HEK293 (cell line): ENCODE data around the gene HTR3B.
A peak's percentile ranks its signal among the peaks of the same experiment; 100 is the strongest.
"Not testable (repeated sequence)": the region's sequence is repeated elsewhere in the genome, so short reads cannot be mapped to it uniquely, and the experiment has no call there.

Experiments
- CTCF ChIA-PET: fragments of 350-600 bp; formaldehyde crosslinking; extraction: SDS; loops from one replicate; lab custom pipeline; 2021; ENCODE audit warnings: antibody characterized with exemption; lab: Yijun Ruan, JAX
- POLR2A ChIA-PET: fragments of 300-600 bp; formaldehyde crosslinking; extraction: SDS; loops from one replicate; lab custom pipeline; 2020; ENCODE audit warnings: antibody characterized with exemption, inconsistent platforms; lab: Yijun Ruan, JAX
- H3K27ac ChIP-seq: fragments of 200-500 bp; sonication (Bioruptor generic); 2 replicates; pipeline ENCODE4 v1.5.1; 2014; ENCODE audit warnings: low read depth, low read length, control low read depth, inconsistent platforms; ENCODE audit errors: extremely low read depth
- H3K36me3 ChIP-seq, 2 experiments: fragments of 200-500 bp in 1 of 2; sonication (Bioruptor generic) in 1 of 2; 1 replicate in 1 of 2; 2 replicates in 1 of 2; pipeline ENCODE4 v1.5.1; 2014 to 2017; ENCODE audit warnings: inconsistent platforms in 2 of 2, low read length in 2 of 2; ENCODE audit not compliant: control insufficient read depth in 2 of 2, insufficient read depth in 1 of 2
- H3K4me1 ChIP-seq: fragments of 200-500 bp; sonication (Bioruptor generic); 2 replicates; pipeline ENCODE4 v1.5.1; 2014; ENCODE audit warnings: mild to moderate bottlenecking, low read length, inconsistent platforms; ENCODE audit not compliant: control insufficient read depth, insufficient read depth
- H3K4me3 ChIP-seq: 2 replicates; pipeline ENCODE4 v1.5.1; 2011; ENCODE audit warnings: low read depth, mild to moderate bottlenecking, control low read depth, low read length, moderate library complexity
- H3K9me3 ChIP-seq: fragments of 200-500 bp; sonication (Bioruptor generic); 2 replicates; pipeline ENCODE4 v1.5.1; 2014; ENCODE audit warnings: low read depth, low read length, inconsistent platforms; ENCODE audit not compliant: control insufficient read depth, insufficient read depth
- ZBTB8A ChIP-seq: fragments of 450-650 bp; formaldehyde crosslinking; IDR thresholded peaks from 2 replicates; pipeline ENCODE4 v1.5.1; 2016; ENCODE audit warnings: missing biosample characterization, missing genetic modification characterization
- ZNF140 ChIP-seq: fragments of 450-650 bp; formaldehyde crosslinking; IDR thresholded peaks from 2 replicates; pipeline ENCODE4 v1.5.1; 2016; ENCODE audit warnings: missing biosample characterization, missing genetic modification characterization
- ZNF19 ChIP-seq: fragments of 450-650 bp; formaldehyde crosslinking; IDR thresholded peaks from 2 replicates; pipeline ENCODE4; 2016; ENCODE audit warnings: missing biosample characterization, missing genetic modification characterization, low read depth
- ZNF394 ChIP-seq: fragments of 450-650 bp; formaldehyde crosslinking; IDR thresholded peaks from 2 replicates; pipeline ENCODE4 v1.5.1; 2016; ENCODE audit warnings: missing biosample characterization, missing genetic modification characterization, mild to moderate bottlenecking, moderate library complexity, borderline replicate concordance
- ZNF426 ChIP-seq: fragments of 450-650 bp; formaldehyde crosslinking; IDR thresholded peaks from 2 replicates; pipeline ENCODE4 v1.5.1; 2017; ENCODE audit warnings: missing biosample characterization, missing genetic modification characterization, mild to moderate bottlenecking, inconsistent platforms, moderate library complexity
- ZNF433 ChIP-seq: fragments of 450-650 bp; formaldehyde crosslinking; IDR thresholded peaks from 2 replicates; pipeline ENCODE4 v1.5.1; 2016; ENCODE audit warnings: missing biosample characterization, missing genetic modification characterization, low read depth
- ZNF510 ChIP-seq: fragments of 450-650 bp; formaldehyde crosslinking; IDR thresholded peaks from 2 replicates; pipeline ENCODE4 v1.5.1; 2018; ENCODE audit warnings: mild to moderate bottlenecking, missing genetic modification characterization, missing biosample characterization; ENCODE audit not compliant: insufficient replicate concordance
- ZNF555 ChIP-seq: fragments of 450-650 bp; formaldehyde crosslinking; conservative IDR thresholded peaks from 2 replicates; pipeline ENCODE4 v1.5.1; 2017; ENCODE audit warnings: missing biosample characterization, mild to moderate bottlenecking, missing genetic modification characterization, inconsistent platforms
- ZNF558 ChIP-seq: fragments of 450-650 bp; formaldehyde crosslinking; IDR thresholded peaks from 2 replicates; pipeline ENCODE4 v1.5.1; 2016; ENCODE audit warnings: missing biosample characterization, missing genetic modification characterization
- ZNF623 ChIP-seq: fragments of 450-650 bp; formaldehyde crosslinking; IDR thresholded peaks from 2 replicates; pipeline ENCODE4 v1.5.1; 2016; ENCODE audit warnings: missing biosample characterization, missing genetic modification characterization
- TF ChIP-seq, protein P1 (sequence below): fragments of 450-650 bp; formaldehyde crosslinking; conservative IDR thresholded peaks from 2 replicates; pipeline ENCODE4 v1.5.1; 2016; ENCODE audit warnings: low read depth, missing biosample characterization, missing genetic modification characterization
- TF ChIP-seq, protein P2 (sequence below): fragments of 450-650 bp; formaldehyde crosslinking; conservative IDR thresholded peaks from 2 replicates; pipeline ENCODE4 v1.5.1; 2016; ENCODE audit warnings: low read depth, missing biosample characterization, missing genetic modification characterization
- TF ChIP-seq, protein P3 (sequence below): fragments of 450-650 bp; formaldehyde crosslinking; IDR thresholded peaks from 2 replicates; pipeline ENCODE4 v1.5.1; 2016; ENCODE audit warnings: missing biosample characterization, missing genetic modification characterization

The HTR3B gene

DNA sequence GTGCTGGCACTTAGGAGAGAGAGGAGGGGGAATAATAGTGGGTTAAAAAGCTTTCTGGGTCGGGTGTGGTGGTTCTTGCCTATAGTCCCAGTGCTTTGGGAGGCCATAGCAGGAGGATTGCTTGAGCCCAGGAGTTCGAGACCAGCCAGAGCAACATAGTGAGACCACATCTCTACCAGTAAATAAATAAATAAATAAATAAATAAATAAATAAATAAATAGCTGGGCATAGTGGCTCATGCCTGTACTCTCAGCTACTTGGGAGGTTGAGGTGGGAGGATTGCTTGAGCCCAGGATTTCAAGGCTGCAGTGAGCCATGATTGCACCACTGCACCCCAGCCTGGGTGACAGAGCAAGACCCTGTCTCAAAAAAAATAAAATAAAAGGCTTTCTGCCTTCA lies 41.6 kb downstream of the HTR3B start:
- H3K27ac ChIP-seq, H3K4me1 ChIP-seq, POLR2A ChIA-PET, H3K9me3 ChIP-seq, H3K36me3 ChIP-seq, H3K4me3 ChIP-seq: not testable (repeated sequence)
- TF ChIP-seq, protein P1, sequence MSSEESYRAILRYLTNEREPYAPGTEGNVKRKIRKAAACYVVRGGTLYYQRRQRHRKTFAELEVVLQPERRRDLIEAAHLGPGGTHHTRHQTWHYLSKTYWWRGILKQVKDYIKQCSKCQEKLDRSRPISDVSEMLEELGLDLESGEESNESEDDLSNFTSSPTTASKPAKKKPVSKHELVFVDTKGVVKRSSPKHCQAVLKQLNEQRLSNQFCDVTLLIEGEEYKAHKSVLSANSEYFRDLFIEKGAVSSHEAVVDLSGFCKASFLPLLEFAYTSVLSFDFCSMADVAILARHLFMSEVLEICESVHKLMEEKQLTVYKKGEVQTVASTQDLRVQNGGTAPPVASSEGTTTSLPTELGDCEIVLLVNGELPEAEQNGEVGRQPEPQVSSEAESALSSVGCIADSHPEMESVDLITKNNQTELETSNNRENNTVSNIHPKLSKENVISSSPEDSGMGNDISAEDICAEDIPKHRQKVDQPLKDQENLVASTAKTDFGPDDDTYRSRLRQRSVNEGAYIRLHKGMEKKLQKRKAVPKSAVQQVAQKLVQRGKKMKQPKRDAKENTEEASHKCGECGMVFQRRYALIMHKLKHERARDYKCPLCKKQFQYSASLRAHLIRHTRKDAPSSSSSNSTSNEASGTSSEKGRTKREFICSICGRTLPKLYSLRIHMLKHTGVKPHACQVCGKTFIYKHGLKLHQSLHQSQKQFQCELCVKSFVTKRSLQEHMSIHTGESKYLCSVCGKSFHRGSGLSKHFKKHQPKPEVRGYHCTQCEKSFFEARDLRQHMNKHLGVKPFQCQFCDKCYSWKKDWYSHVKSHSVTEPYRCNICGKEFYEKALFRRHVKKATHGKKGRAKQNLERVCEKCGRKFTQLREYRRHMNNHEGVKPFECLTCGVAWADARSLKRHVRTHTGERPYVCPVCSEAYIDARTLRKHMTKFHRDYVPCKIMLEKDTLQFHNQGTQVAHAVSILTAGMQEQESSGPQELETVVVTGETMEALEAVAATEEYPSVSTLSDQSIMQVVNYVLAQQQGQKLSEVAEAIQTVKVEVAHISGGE, result peak; percentile 49; the same call in 1 of the 2 replicates
- peak; percentile 81; the same call in 1 of the 2 replicates for TF ChIP-seq ZNF394 (tag by site-specific recombination)
- 0 out of 2 replicates have a peak, but pooled peaks have one; percentile 36 for TF ChIP-seq ZNF558 (tag by site-specific recombination)
- peak; percentile 46 for TF ChIP-seq ZNF555 (tag by site-specific recombination)
- TF ChIP-seq, protein P2, sequence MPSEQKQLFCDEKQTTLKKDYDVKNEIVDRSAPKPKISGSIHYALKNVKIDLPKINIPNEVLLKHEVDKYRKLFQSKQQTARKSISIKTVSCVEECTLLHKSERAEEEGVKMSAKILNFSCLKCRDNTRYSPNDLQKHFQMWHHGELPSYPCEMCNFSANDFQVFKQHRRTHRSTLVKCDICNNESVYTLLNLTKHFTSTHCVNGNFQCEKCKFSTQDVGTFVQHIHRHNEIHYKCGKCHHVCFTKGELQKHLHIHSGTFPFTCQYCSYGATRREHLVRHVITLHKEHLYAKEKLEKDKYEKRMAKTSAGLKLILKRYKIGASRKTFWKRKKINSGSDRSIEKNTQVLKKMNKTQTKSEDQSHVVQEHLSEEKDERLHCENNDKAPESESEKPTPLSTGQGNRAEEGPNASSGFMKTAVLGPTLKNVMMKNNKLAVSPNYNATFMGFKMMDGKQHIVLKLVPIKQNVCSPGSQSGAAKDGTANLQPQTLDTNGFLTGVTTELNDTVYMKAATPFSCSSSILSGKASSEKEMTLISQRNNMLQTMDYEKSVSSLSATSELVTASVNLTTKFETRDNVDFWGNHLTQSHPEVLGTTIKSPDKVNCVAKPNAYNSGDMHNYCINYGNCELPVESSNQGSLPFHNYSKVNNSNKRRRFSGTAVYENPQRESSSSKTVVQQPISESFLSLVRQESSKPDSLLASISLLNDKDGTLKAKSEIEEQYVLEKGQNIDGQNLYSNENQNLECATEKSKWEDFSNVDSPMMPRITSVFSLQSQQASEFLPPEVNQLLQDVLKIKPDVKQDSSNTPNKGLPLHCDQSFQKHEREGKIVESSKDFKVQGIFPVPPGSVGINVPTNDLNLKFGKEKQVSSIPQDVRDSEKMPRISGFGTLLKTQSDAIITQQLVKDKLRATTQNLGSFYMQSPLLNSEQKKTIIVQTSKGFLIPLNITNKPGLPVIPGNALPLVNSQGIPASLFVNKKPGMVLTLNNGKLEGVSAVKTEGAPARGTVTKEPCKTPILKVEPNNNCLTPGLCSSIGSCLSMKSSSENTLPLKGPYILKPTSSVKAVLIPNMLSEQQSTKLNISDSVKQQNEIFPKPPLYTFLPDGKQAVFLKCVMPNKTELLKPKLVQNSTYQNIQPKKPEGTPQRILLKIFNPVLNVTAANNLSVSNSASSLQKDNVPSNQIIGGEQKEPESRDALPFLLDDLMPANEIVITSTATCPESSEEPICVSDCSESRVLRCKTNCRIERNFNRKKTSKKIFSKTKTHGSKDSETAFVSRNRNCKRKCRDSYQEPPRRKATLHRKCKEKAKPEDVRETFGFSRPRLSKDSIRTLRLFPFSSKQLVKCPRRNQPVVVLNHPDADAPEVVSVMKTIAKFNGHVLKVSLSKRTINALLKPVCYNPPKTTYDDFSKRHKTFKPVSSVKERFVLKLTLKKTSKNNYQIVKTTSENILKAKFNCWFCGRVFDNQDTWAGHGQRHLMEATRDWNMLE (tag by site-specific recombination), result peak; percentile 75
- TF ChIP-seq ZNF140, result peak; percentile 36; the same call in 1 of the 2 replicates
- TF ChIP-seq ZNF19 (tag by site-specific recombination), result 0 out of 2 replicates have a peak, but pooled peaks have one; percentile 23
- TF ChIP-seq ZBTB8A, result peak; percentile 32; the same call in 1 of the 2 replicates
- peak; percentile 30 for TF ChIP-seq ZNF510 (tag by site-specific recombination)
- TF ChIP-seq ZNF433 (tag by site-specific recombination), result peak; percentile 63; the same call in 1 of the 2 replicates
- TF ChIP-seq, protein P3, sequence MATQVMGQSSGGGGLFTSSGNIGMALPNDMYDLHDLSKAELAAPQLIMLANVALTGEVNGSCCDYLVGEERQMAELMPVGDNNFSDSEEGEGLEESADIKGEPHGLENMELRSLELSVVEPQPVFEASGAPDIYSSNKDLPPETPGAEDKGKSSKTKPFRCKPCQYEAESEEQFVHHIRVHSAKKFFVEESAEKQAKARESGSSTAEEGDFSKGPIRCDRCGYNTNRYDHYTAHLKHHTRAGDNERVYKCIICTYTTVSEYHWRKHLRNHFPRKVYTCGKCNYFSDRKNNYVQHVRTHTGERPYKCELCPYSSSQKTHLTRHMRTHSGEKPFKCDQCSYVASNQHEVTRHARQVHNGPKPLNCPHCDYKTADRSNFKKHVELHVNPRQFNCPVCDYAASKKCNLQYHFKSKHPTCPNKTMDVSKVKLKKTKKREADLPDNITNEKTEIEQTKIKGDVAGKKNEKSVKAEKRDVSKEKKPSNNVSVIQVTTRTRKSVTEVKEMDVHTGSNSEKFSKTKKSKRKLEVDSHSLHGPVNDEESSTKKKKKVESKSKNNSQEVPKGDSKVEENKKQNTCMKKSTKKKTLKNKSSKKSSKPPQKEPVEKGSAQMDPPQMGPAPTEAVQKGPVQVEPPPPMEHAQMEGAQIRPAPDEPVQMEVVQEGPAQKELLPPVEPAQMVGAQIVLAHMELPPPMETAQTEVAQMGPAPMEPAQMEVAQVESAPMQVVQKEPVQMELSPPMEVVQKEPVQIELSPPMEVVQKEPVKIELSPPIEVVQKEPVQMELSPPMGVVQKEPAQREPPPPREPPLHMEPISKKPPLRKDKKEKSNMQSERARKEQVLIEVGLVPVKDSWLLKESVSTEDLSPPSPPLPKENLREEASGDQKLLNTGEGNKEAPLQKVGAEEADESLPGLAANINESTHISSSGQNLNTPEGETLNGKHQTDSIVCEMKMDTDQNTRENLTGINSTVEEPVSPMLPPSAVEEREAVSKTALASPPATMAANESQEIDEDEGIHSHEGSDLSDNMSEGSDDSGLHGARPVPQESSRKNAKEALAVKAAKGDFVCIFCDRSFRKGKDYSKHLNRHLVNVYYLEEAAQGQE (tag by site-specific recombination), result 0 out of 2 replicates have a peak, but pooled peaks have one; percentile 40
- peak; percentile 43 for TF ChIP-seq ZNF623 (tag by site-specific recombination)
- TF ChIP-seq ZNF426 (tag by site-specific recombination), result peak; percentile 55
- CTCF ChIA-PET, result interaction anchor here (1.2 to 2.2 kb wide), 2 partner anchors 39 to 50 kb away, joined by 4 to 6 read pairs; no protein-coding TSS in a partner anchor
